IPS DF 6.9 (cell line): ENCODE data around the gene SREBF2.

ENCODE experiments used
- DNase-seq: peaks from one replicate; pipeline ENCODE4 v3.0.0-alpha.2; 2013; ENCODE audit warnings: low read depth, low spot score
- H3K27ac ChIP-seq: one replicate; pipeline ENCODE4 v1.5.1; 2013; ENCODE audit warnings: low read length, control low read depth
- H3K27me3 ChIP-seq: 2 replicates; pipeline ENCODE4 v1.6.1; 2013; ENCODE audit warnings: mild to moderate bottlenecking, low read length; ENCODE audit not compliant: control insufficient read depth, insufficient read depth
- H3K36me3 ChIP-seq: 2 replicates; pipeline ENCODE4 v1.6.1; 2013; ENCODE audit warnings: low read length; ENCODE audit not compliant: control insufficient read depth, insufficient read depth
- H3K4me1 ChIP-seq: 2 replicates; pipeline ENCODE4 v1.6.1; 2013; ENCODE audit warnings: low read length; ENCODE audit not compliant: control insufficient read depth, insufficient read depth
- H3K4me3 ChIP-seq: 2 replicates; pipeline ENCODE4 v1.5.1; 2013; ENCODE audit warnings: mild to moderate bottlenecking, low read length
- H3K9me3 ChIP-seq: 2 replicates; pipeline ENCODE4 v1.6.1; 2013; ENCODE audit warnings: low read length, inconsistent platforms; ENCODE audit not compliant: control insufficient read depth, insufficient read depth
- WGBS: extraction: QIAGEN DNeasy Blood & Tissue Kit; methylation state at CpG from one replicate; pipeline ENCODE4 v1.1.7; 2013; ENCODE audit warnings: mixed read lengths, missing lambda C conversion rate; ENCODE audit not compliant: insufficient read length, insufficient coverage; 5-methylcytosine and 5-hydroxymethylcytosine counted together

SREBF2 gene

GRCh38 chr22:41820447-41820846 lies 12.5 kb upstream of the SREBF2 start:
- no CpG with 5 or more reads among the region's 5 CpGs for WGBS
- Histone ChIP-seq H3K9me3 (no peaks in the 10 kb centered on the region), H3K4me3 (no peak overlapping the region), H3K4me1 (peaks cover 3% of the 10 kb centered on the region; the same call in 1 of the 2 replicates), H3K27me3 (no peaks in the 10 kb centered on the region), H3K27ac (no peak overlapping the region), H3K36me3 (peaks cover 10% of the 10 kb centered on the region; the same call in 1 of the 2 replicates)
- no peak for DNase-seq

GRCh38 chr22:41821471-41822316 lies 11.2 kb upstream of the SREBF2 start:
- WGBS: no CpG with 5 or more reads among the region's 12 CpGs
- peaks cover 3% of the 10 kb centered on the region for H3K4me1 ChIP-seq
- DNase-seq: no peak
- no peak overlapping the region for H3K4me3 ChIP-seq
- H3K36me3 ChIP-seq: peaks cover 12% of the 10 kb centered on the region
- H3K27ac ChIP-seq: no peak overlapping the region
- H3K9me3 ChIP-seq: no peaks in the 10 kb centered on the region
- no peaks in the 10 kb centered on the region for H3K27me3 ChIP-seq

GRCh38 chr22:41822317-41823057 lies 10.4 kb upstream of the SREBF2 start:
- H3K4me1 ChIP-seq: peaks cover 3% of the 10 kb centered on the region
- DNase-seq: no peak
- WGBS: no CpG with 5 or more reads among the region's 3 CpGs

GRCh38 chr22:41823797-41824196 lies 9.1 kb upstream of the SREBF2 start:
- no CpG with 5 or more reads among the region's 6 CpGs for WGBS
- DNase-seq: no peak

More at GRCh38 chr22:41822317-41823057, 10.4 kb upstream of the SREBF2 start:
- Histone ChIP-seq H3K9me3 (no peaks in the 10 kb centered on the region), H3K36me3 (peaks cover 12% of the 10 kb centered on the region), H3K4me3 (no peak overlapping the region), H3K27me3 (no peaks in the 10 kb centered on the region), H3K27ac (no peak overlapping the region)

GRCh38 chr22:41825376-41825775 lies 7.5 kb upstream of the SREBF2 start:
- Histone ChIP-seq H3K27me3 (no peaks in the 10 kb centered on the region), H3K4me3 (no peak overlapping the region), H3K4me1 (peaks cover 3% of the 10 kb centered on the region), H3K9me3 (no peaks in the 10 kb centered on the region), H3K27ac (no peak overlapping the region), H3K36me3 (peaks cover 7% of the 10 kb centered on the region; the same call in 1 of the 2 replicates)
- WGBS: no CpG with 5 or more reads among the region's 7 CpGs
- DNase-seq: no peak

More at GRCh38 chr22:41823797-41824196, 9.1 kb upstream of the SREBF2 start:
- Histone ChIP-seq H3K36me3 (peaks cover 12% of the 10 kb centered on the region), H3K4me3 (no peak overlapping the region), H3K9me3 (no peaks in the 10 kb centered on the region), H3K27ac (no peak overlapping the region), H3K4me1 (peaks cover 3% of the 10 kb centered on the region), H3K27me3 (no peaks in the 10 kb centered on the region)

- Histone ChIP-seq H3K9me3 (no peaks in the 10 kb centered on the region), H3K27me3 (no peaks in the 10 kb centered on the region), H3K27ac (no peak overlapping the region), H3K36me3 (peaks cover 7% of the 10 kb centered on the region; the same call in 1 of the 2 replicates), H3K4me3 (no peak overlapping the region), H3K4me1 (peaks cover 3% of the 10 kb centered on the region)
- no peak for DNase-seq
- WGBS: no CpG with 5 or more reads among the region's 3 CpGs
These were observed 6.9 kb upstream of the SREBF2 start for GRCh38 chr22:41826021-41826420.

- peaks cover 3% of the 10 kb centered on the region for H3K4me1 ChIP-seq
- H3K4me3 ChIP-seq: no peak overlapping the region
- H3K27ac ChIP-seq: no peak overlapping the region
- H3K36me3 ChIP-seq: peaks cover 7% of the 10 kb centered on the region; the same call in 1 of the 2 replicates
- no CpG with 5 or more reads among the region's 11 CpGs for WGBS
- no peak for DNase-seq
- H3K9me3 ChIP-seq: no peaks in the 10 kb centered on the region
- H3K27me3 ChIP-seq: no peaks in the 10 kb centered on the region
These were observed 6.2 kb upstream of the SREBF2 start for GRCh38 chr22:41826430-41827383.

GRCh38 chr22:41827671-41828070 lies 5.2 kb upstream of the SREBF2 start:
- no peak for DNase-seq
- Histone ChIP-seq H3K27ac (no peak overlapping the region), H3K36me3 (peaks cover 7% of the 10 kb centered on the region; the same call in 1 of the 2 replicates), H3K27me3 (no peaks in the 10 kb centered on the region), H3K4me3 (no peak overlapping the region), H3K9me3 (no peaks in the 10 kb centered on the region), H3K4me1 (peaks cover 3% of the 10 kb centered on the region)
- WGBS: no CpG with 5 or more reads among the region's 6 CpGs

- WGBS: no CpG with 5 or more reads among the region's 4 CpGs
- Histone ChIP-seq H3K27ac (no peak overlapping the region), H3K4me1 (peaks cover 3% of the 10 kb centered on the region), H3K27me3 (no peaks in the 10 kb centered on the region), H3K36me3 (peaks cover 7% of the 10 kb centered on the region; the same call in 1 of the 2 replicates), H3K9me3 (no peaks in the 10 kb centered on the region), H3K4me3 (no peak overlapping the region)
- no peak for DNase-seq
These were observed 4.4 kb upstream of the SREBF2 start for GRCh38 chr22:41828516-41828915.
